K562 (cell line): ENCODE data around the gene DHX40. TPM values are rescaled to one million over a fixed set of nuclear protein-coding genes. Genes with fewer than 3 reads are reported as not detected.

ENCODE experiments used
- ATAC-seq: fragments of 200-7000 bp; cut with Tn5 transposase; 3 replicates; pipeline ENCODE4 v1.9.1; 2020; ENCODE audit warnings: moderate library complexity
- BruUV-seq: library from RNA; stranded (reverse); fragments of 400-500 nt; replicated peaks from 2 replicates; lab custom pipeline; 2021; lab: Mats Ljungman, UMichigan
- CTCF ChIA-PET: fragments of 300-600 bp; formaldehyde crosslinking; extraction: SDS; loops from one replicate; lab custom pipeline; 2021; ENCODE audit warnings: low intra/inter-chr PET ratio; lab: Yijun Ruan, JAX
- POLR2A ChIA-PET: fragments of 300-600, 350-650 bp; sonication (Branson Sonifier 250); formaldehyde crosslinking; extraction: SDS; loops from one replicate; lab custom pipeline; 2021; ENCODE audit warnings: antibody characterized with exemption, inconsistent platforms; lab: Yijun Ruan, JAX
- DNase-seq, 4 experiments: peaks; one replicate each; pipeline versions ENCODE4 v3.0.0 to v3.0.0-alpha.2; 2011 to 2018; ENCODE audit warnings: low spot score in 3 of 4, mixed read lengths in 3 of 4; ENCODE audit errors: extremely low read depth in 1 of 4
- FAIRE-seq: peaks from 2 replicates; lab custom pipeline; 2011; peaks lifted over from hg19 to GRCh38; lab: Jason Lieb, UNC
- H2AFZ ChIP-seq: 2 replicates; pipeline ENCODE4 v1.6.0; 2011; ENCODE audit warnings: low read depth, low read length, control low read depth, inconsistent platforms
- H3K27ac ChIP-seq: fragments of 200-600 bp; 3 replicates; pipeline ENCODE4 v1.8.0; 2011; ENCODE audit warnings: low read depth, mild to moderate bottlenecking, control low read depth, inconsistent platforms, low read length, moderate library complexity, mixed read lengths; ENCODE audit errors: extremely low read depth
- H3K27me3 ChIP-seq, 2 experiments: fragments of 300-600 bp in 1 of 2; 2 replicates in 1 of 2; 3 replicates in 1 of 2; pipeline versions ENCODE4 v1.6.0 to v1.8.0; 2011; ENCODE audit warnings: inconsistent platforms in 2 of 2, low read length in 2 of 2, mild to moderate bottlenecking in 1 of 2, mixed read lengths in 1 of 2, moderate library complexity in 1 of 2; ENCODE audit not compliant: control insufficient read depth in 2 of 2, insufficient read depth in 2 of 2
- H3K36me3 ChIP-seq: fragments of 300-600 bp; 3 replicates; pipeline ENCODE4 v1.8.0; 2011; ENCODE audit warnings: mild to moderate bottlenecking, low read length, inconsistent platforms; ENCODE audit not compliant: control insufficient read depth, insufficient read depth
- H3K4me1 ChIP-seq, 2 experiments: fragments of 200-600 bp in 1 of 2; replicated peaks in 1 of 2; 2 replicates in 1 of 2; 3 replicates in 1 of 2; pipeline versions ENCODE4 v1.5.1 to v1.8.0; 2011; ENCODE audit warnings: inconsistent platforms in 2 of 2, low read length in 2 of 2, mild to moderate bottlenecking in 1 of 2, mixed read lengths in 1 of 2, moderate library complexity in 1 of 2; ENCODE audit not compliant: control insufficient read depth in 2 of 2, insufficient read depth in 2 of 2
- H3K4me2 ChIP-seq: 2 replicates; pipeline ENCODE4 v1.6.1; 2011; ENCODE audit warnings: low read length, control low read depth, inconsistent platforms, mixed read lengths; ENCODE audit not compliant: insufficient read depth
- H3K4me3 ChIP-seq: fragments of 200-600 bp; sonication (generic), shearing (Covaris generic); 2 replicates; pipeline ENCODE4 v1.5.1; 2016; ENCODE audit warnings: control low read depth, inconsistent platforms
- H3K79me2 ChIP-seq: fragments of 200-600 bp; 3 replicates; pipeline ENCODE4 v1.8.0; 2011; ENCODE audit warnings: low read length, inconsistent platforms; ENCODE audit not compliant: control insufficient read depth, insufficient read depth
- H3K9ac ChIP-seq, 2 experiments: 2 replicates each; pipeline versions ENCODE4 v1.6.0 to v1.6.1; 2011; ENCODE audit warnings: low read depth in 2 of 2, low read length in 2 of 2, control low read depth in 1 of 2, inconsistent platforms in 1 of 2, mild to moderate bottlenecking in 1 of 2, mixed read lengths in 1 of 2; ENCODE audit not compliant: insufficient read depth in 1 of 2
- H3K9me1 ChIP-seq: one replicate; pipeline ENCODE4 v1.6.0; 2011; ENCODE audit warnings: inconsistent platforms, mild to moderate bottlenecking, low read length, moderate library complexity; ENCODE audit not compliant: control insufficient read depth, insufficient read depth
- H3K9me3 ChIP-seq: replicated peaks from 2 replicates; pipeline ENCODE4 v1.5.1; 2011; ENCODE audit warnings: low read depth, low read length, inconsistent platforms; ENCODE audit not compliant: control insufficient read depth, insufficient read depth
- H4K20me1 ChIP-seq: replicated peaks from 2 replicates; pipeline ENCODE4 v1.6.1; 2011; ENCODE audit warnings: low read length, inconsistent platforms, mixed read lengths; ENCODE audit not compliant: control insufficient read depth, insufficient read depth
- CXXC5 ChIP-seq: fragments of 250-450 bp; sonication (Bioruptor Pico); IDR thresholded peaks from 2 replicates; pipeline ENCODE4 v1.8.0; 2022; ENCODE audit warnings: inconsistent platforms, mild to moderate bottlenecking, moderate library complexity
- HMGN3 ChIP-seq: IDR thresholded peaks from 2 replicates; pipeline ENCODE4 v1.6.1; 2011; ENCODE audit warnings: borderline replicate concordance, low read depth, mild to moderate bottlenecking, mixed read lengths, low read length; ENCODE audit not compliant: insufficient read length; ENCODE audit errors: extremely low read depth
- HNRNPLL ChIP-seq: fragments of 200-400 bp; formaldehyde crosslinking; IDR thresholded peaks from 2 replicates; pipeline ENCODE4 v1.6.1; 2017; ENCODE audit warnings: low read length, low read depth, mild to moderate bottlenecking; ENCODE audit not compliant: poor library complexity, severe bottlenecking
- HOXB6 ChIP-seq: fragments of 250-450 bp; sonication (Bioruptor Pico); IDR thresholded peaks from 2 replicates; pipeline ENCODE4 v1.5.1; 2022; ENCODE audit warnings: mild to moderate bottlenecking, borderline replicate concordance
- KDM5B ChIP-seq: fragments of 200-600 bp; sonication (generic); IDR thresholded peaks from 2 replicates; pipeline ENCODE4 v1.6.1; 2012; ENCODE audit warnings: low read depth, mild to moderate bottlenecking, moderate library complexity, low read length, control low read depth, inconsistent platforms; ENCODE audit not compliant: insufficient replicate concordance
- MCM3 ChIP-seq: fragments of 450-650 bp; IDR thresholded peaks from 2 replicates; pipeline ENCODE4 v1.6.1; 2016
- MCM5 ChIP-seq: fragments of 450-650 bp; IDR thresholded peaks from 2 replicates; pipeline ENCODE4 v1.6.1; 2016; ENCODE audit warnings: low read depth
- MCM7 ChIP-seq, 2 experiments: fragments of 450-650 bp; IDR thresholded peaks; 2 replicates each; pipeline ENCODE4 v1.6.1; 2016 to 2018
- MECOM ChIP-seq: fragments of 250-450 bp; sonication (Bioruptor Pico); IDR thresholded peaks from 2 replicates; pipeline ENCODE4 v1.8.0; 2022; ENCODE audit warnings: inconsistent platforms
- NCOA1 ChIP-seq: fragments of 450-650 bp; IDR thresholded peaks from 2 replicates; pipeline ENCODE4 v1.6.1; 2016; ENCODE audit warnings: low read depth
- POLR2A ChIP-seq: fragments of 450-650 bp; conservative IDR thresholded peaks from 2 replicates; pipeline ENCODE4 v1.6.1; 2016
- SLC30A9 ChIP-seq: fragments of 250-450 bp; sonication (Bioruptor Pico); IDR thresholded peaks from 2 replicates; pipeline ENCODE4 v1.8.0; 2022; ENCODE audit warnings: mild to moderate bottlenecking, moderate library complexity
- SNIP1 ChIP-seq: fragments of 450-650 bp; IDR thresholded peaks from 2 replicates; pipeline ENCODE4 v1.7.1; 2017; ENCODE audit warnings: low read depth, mild to moderate bottlenecking
- SOX6 ChIP-seq: fragments of 450-650 bp; IDR thresholded peaks from 2 replicates; pipeline ENCODE4 v1.6.1; 2014; ENCODE audit warnings: mild to moderate bottlenecking
- SUPT5H ChIP-seq: fragments of 450-650 bp; IDR thresholded peaks from 2 replicates; pipeline ENCODE4 v1.6.1; 2016
- WGBS: fragments of 100-300 bp; shearing (Covaris generic); methylation state at CpG from one replicate; pipeline ENCODE4 v1.1.6; 2016; ENCODE audit warnings: low coverage, mixed read lengths; ENCODE audit not compliant: insufficient coverage; ENCODE audit errors: missing lambda C conversion rate; 5-methylcytosine and 5-hydroxymethylcytosine counted together
- in situ Hi-C: fragments of 300-500 bp; cut with MboI; formaldehyde crosslinking; loops from 4 replicates; pipeline ENCODE4 v1.15.0; 2018; ENCODE audit warnings: inconsistent platforms, mixed read lengths
- intact Hi-C: fragments of 100-400 bp; cut with micrococcal nuclease; formaldehyde crosslinking; loops from 2 replicates; pipeline ENCODE4 v1.14.2; 2022
- polyA plus RNA-seq, 8 experiments: library from polyadenylated mRNA; depleted of rRNA in 4 of 8; stranded (reverse) in 5 of 8; unstranded in 3 of 8; fragments of >200 nt; fragmentation: Nextera tagmentation in 2 of 8; fragmentation: Illumina TruSeq in 1 of 8; extraction: Ambion mirVana in 2 of 8; extraction: Trizol in 1 of 8; gene quantifications; 2 replicates each; pipeline versions ENCODE4 v1.2.1 to v1.2.3, GENCODE V29; 2011 to 2014; ENCODE audit warnings: inconsistent platforms in 1 of 8, missing spikeins in 1 of 8
- total RNA-seq, 7 experiments: library from RNA; depleted of rRNA in 6 of 7; stranded (reverse); fragments of >200 nt in 6 of 7; fragmentation: Illumina TruSeq in 2 of 7; extraction: Trizol in 2 of 7; gene quantifications; 2 replicates each; pipeline versions ENCODE4 v1.2.1 to v1.2.3, GENCODE V29; 2011 to 2021; ENCODE audit warnings: low replicate concordance in 1 of 7
- TF ChIP-seq, protein P1 (sequence below): IDR thresholded peaks from 2 replicates; pipeline ENCODE4 v1.6.1; 2011; ENCODE audit warnings: borderline replicate concordance, low read depth, mild to moderate bottlenecking, moderate library complexity, low read length; ENCODE audit not compliant: insufficient read depth, poor library complexity, severe bottlenecking
- TF ChIP-seq, protein P2 (sequence below): sonication (generic); formaldehyde crosslinking; IDR thresholded peaks from 2 replicates; pipeline ENCODE4 v1.8.1; 2022; ENCODE audit warnings: missing genetic modification reagents

The DHX40 gene
- total and polyA plus RNA-seq, 9 of the 15 experiments (the other 6 are each of a cell fraction or from before 2014, with no cell fraction given) = 7.2 to 38.6 (median 18.7) TPM

DNA sequence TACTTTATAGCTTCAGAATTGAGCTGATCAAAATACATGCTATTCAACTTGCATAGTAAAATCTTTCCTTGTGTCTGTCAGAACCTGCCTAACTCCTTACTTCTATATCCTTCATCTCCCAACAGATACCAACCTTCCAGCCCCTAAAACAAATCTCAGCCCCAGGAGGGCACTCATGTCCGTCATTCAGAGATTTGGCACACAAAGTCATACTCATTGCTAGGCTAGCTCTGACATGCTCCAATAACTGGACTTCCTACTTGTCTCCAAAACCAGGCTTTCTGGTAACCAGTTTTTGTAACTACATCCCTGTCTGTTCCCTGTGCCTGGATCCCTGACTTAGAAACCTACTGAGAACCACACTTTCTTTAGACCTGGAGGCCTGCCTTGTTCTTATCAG lies 37.5 kb upstream of the DHX40 start:
- H3K4me2 ChIP-seq = no peak overlapping the region
- in situ Hi-C loops (no loop called here), intact Hi-C loops (loop anchor here (10.0 kb wide), 1 partner anchor 217 kb away; no protein-coding TSS in a partner anchor)
- TF ChIP-seq MECOM (CRISPR knock-in tag) = no peak
- TF ChIP-seq, protein P1, sequence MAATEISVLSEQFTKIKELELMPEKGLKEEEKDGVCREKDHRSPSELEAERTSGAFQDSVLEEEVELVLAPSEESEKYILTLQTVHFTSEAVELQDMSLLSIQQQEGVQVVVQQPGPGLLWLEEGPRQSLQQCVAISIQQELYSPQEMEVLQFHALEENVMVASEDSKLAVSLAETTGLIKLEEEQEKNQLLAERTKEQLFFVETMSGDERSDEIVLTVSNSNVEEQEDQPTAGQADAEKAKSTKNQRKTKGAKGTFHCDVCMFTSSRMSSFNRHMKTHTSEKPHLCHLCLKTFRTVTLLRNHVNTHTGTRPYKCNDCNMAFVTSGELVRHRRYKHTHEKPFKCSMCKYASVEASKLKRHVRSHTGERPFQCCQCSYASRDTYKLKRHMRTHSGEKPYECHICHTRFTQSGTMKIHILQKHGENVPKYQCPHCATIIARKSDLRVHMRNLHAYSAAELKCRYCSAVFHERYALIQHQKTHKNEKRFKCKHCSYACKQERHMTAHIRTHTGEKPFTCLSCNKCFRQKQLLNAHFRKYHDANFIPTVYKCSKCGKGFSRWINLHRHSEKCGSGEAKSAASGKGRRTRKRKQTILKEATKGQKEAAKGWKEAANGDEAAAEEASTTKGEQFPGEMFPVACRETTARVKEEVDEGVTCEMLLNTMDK = no peak
- TF ChIP-seq MCM5 = no peak
- no peak for TF ChIP-seq CXXC5 (CRISPR knock-in tag)
- no peak for TF ChIP-seq MCM3
- no peak for TF ChIP-seq SOX6
- TF ChIP-seq MCM7 (IDR thresholded peaks at IDR 0.05) = no peak
- peak; percentile 10 for TF ChIP-seq KDM5B
- TF ChIP-seq HOXB6 (CRISPR knock-in tag) = no peak
- no peak for TF ChIP-seq HMGN3
- TF ChIP-seq POLR2A = peak; percentile 61; the same call in 1 of the 2 replicates
- TF ChIP-seq, protein P2, sequence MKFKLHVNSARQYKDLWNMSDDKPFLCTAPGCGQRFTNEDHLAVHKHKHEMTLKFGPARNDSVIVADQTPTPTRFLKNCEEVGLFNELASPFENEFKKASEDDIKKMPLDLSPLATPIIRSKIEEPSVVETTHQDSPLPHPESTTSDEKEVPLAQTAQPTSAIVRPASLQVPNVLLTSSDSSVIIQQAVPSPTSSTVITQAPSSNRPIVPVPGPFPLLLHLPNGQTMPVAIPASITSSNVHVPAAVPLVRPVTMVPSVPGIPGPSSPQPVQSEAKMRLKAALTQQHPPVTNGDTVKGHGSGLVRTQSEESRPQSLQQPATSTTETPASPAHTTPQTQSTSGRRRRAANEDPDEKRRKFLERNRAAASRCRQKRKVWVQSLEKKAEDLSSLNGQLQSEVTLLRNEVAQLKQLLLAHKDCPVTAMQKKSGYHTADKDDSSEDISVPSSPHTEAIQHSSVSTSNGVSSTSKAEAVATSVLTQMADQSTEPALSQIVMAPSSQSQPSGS (CRISPR knock-in tag) = no peak
- TF ChIP-seq SLC30A9 (CRISPR knock-in tag) = no peak
- TF ChIP-seq HNRNPLL = no peak
- TF ChIP-seq SNIP1 = no peak
- TF ChIP-seq NCOA1 = no peak
- 0 out of 2 replicates have a peak, but pooled peaks have one; percentile 18 for TF ChIP-seq SUPT5H
- H2AFZ ChIP-seq = no peak overlapping the region
- no peak for DNase-seq
- no peaks in the 10 kb centered on the region for H3K79me2 ChIP-seq
- 0% methylated on average over 1 of the region's 1 CpG for WGBS
- no peaks in the 10 kb centered on the region for H3K9me3 ChIP-seq
- no peaks in the 10 kb centered on the region for H4K20me1 ChIP-seq
- H3K27me3 ChIP-seq = peaks cover 0 to 3% of the 10 kb centered on the region in 2 experiments; a peak in 1 of 5 replicates
- H3K4me1 ChIP-seq = no peaks in the 10 kb centered on the region
- H3K4me3 ChIP-seq = no peak overlapping the region
- ATAC-seq = peak; percentile 21; the same call in 1 of the 3 replicates
- no peaks in the 10 kb centered on the region for H3K9me1 ChIP-seq
- no peak overlapping the region for H3K9ac ChIP-seq
- no peak overlapping the region for H3K27ac ChIP-seq
- CTCF ChIA-PET = interaction anchor here (1.1 kb wide), 1 partner anchor 30 kb away, joined by 3 read pairs; no protein-coding TSS in a partner anchor
- no peak for FAIRE-seq
- POLR2A ChIA-PET = interaction anchor here (0.7 to 1.2 kb wide), 3 partner anchors 14 to 318 kb away, joined by 3 to 4 read pairs (median 3); no protein-coding TSS in a partner anchor
- H3K36me3 ChIP-seq = no peaks in the 10 kb centered on the region
- BruUV-seq = no TSS peak
